ENCODE data around the gene KRTAP9-2.
"Not testable (repeated sequence)": the region's sequence is repeated elsewhere in the genome, so short reads cannot be mapped to it uniquely, and the experiment has no call there.

KRTAP9-2 gene

GRCh38 chr17:41185001-41185400 is 41.4 kb upstream of the KRTAP9-2 start:
- TF ChIP-seq CTCF (IDR thresholded peaks at IDR 0.05; ENCODE audit: borderline replicate concordance, control extremely low read depth, extremely low read depth, insufficient read depth, missing control alignments) = no peak
- no peak for DNase-seq (ENCODE audit: low spot score)
- in situ Hi-C loops (cut with MboI; ENCODE audit: low sequenced_read_pairs, unreplicated experiment) = no loop called here

GRCh38 chr17:41186872-41187271 is 39.6 kb upstream of the KRTAP9-2 start:
- no peak for TF ChIP-seq CTCF (IDR thresholded peaks at IDR 0.05; ENCODE audit: borderline replicate concordance, control extremely low read depth, extremely low read depth, insufficient read depth, missing control alignments)
- DNase-seq (ENCODE audit: low spot score) = no peak
- in situ Hi-C loops (cut with MboI; ENCODE audit: low sequenced_read_pairs, unreplicated experiment) = no loop called here

GRCh38 chr17:41189837-41190318 is 36.6 kb upstream of the KRTAP9-2 start, which contains the start of gene KRTAP9-1:
TSS of gene KRTAP9-1 (plus strand) at chr17:41189887. CDS start at chr17:41189887, 0 bp downstream.
- in situ Hi-C loops (cut with MboI; ENCODE audit: low sequenced_read_pairs, unreplicated experiment); DNase-seq (ENCODE audit: low spot score): not testable (repeated sequence)

GRCh38 chr17:41190328-41190727 is 36.1 kb upstream of the KRTAP9-2 start:
- no peak for DNase-seq (ENCODE audit: low spot score)
- in situ Hi-C loops (cut with MboI; ENCODE audit: low sequenced_read_pairs, unreplicated experiment) = no loop called here
- no peak for TF ChIP-seq CTCF (IDR thresholded peaks at IDR 0.05; ENCODE audit: borderline replicate concordance, control extremely low read depth, extremely low read depth, insufficient read depth, missing control alignments)

GRCh38 chr17:41196068-41196467 is 30.4 kb upstream of the KRTAP9-2 start:
- in situ Hi-C loops (cut with MboI; ENCODE audit: low sequenced_read_pairs, unreplicated experiment) = no loop called here
- TF ChIP-seq CTCF (IDR thresholded peaks at IDR 0.05; ENCODE audit: borderline replicate concordance, control extremely low read depth, extremely low read depth, insufficient read depth, missing control alignments) = no peak
- peak; percentile 25 for DNase-seq (ENCODE audit: low spot score)

GRCh38 chr17:41199421-41200078 is 26.9 kb upstream of the KRTAP9-2 start:
- in situ Hi-C loops (cut with MboI; ENCODE audit: low sequenced_read_pairs, unreplicated experiment) = no loop called here
- no peak for TF ChIP-seq CTCF (IDR thresholded peaks at IDR 0.05; ENCODE audit: borderline replicate concordance, control extremely low read depth, extremely low read depth, insufficient read depth, missing control alignments)
- no peak for DNase-seq (ENCODE audit: low spot score)

- in situ Hi-C loops (cut with MboI; ENCODE audit: low sequenced_read_pairs, unreplicated experiment) = no loop called here
- TF ChIP-seq CTCF (IDR thresholded peaks at IDR 0.05; ENCODE audit: borderline replicate concordance, control extremely low read depth, extremely low read depth, insufficient read depth, missing control alignments) = no peak
- no peak for DNase-seq (ENCODE audit: low spot score)
Measured at GRCh38 chr17:41211845-41212466, 14.5 kb upstream of the KRTAP9-2 start.

Measured in GM13976 (cell line).